ENCODE data around the gene ATIC. TPM values are rescaled to one million over a fixed set of nuclear protein-coding genes. Genes with fewer than 3 reads are reported as not detected.

Gene ATIC
- total RNA-seq, 4 donors from 2014 or later = 29.4 to 42.7 (median 38.6) TPM

DNA sequence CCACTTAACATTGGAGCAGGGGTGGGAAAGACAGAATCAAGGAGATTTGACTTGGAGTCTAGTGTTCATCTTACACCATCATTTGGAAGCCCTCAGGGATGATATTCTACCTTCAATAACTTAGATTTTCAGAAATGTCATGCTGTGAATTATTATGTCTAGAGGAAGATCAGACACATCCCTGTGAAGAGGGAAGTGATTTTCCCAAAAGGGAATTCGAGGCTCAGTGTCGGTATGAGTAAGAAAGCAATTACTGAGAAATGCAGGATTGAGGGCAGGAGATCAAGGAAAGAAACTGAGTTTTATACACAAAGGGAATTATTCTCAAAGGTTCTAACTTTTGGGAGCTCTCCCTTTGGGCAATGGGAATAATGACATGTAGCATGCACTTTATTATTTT lies 25.6 kb upstream of the ATIC start:
- intact Hi-C loops (cut with DNase I) = no loop called here
- TF ChIP-seq POLR2A (IDR thresholded peaks at IDR 0.05) (no peak), CTCF (IDR thresholded peaks at IDR 0.05) (no peak)

DNA sequence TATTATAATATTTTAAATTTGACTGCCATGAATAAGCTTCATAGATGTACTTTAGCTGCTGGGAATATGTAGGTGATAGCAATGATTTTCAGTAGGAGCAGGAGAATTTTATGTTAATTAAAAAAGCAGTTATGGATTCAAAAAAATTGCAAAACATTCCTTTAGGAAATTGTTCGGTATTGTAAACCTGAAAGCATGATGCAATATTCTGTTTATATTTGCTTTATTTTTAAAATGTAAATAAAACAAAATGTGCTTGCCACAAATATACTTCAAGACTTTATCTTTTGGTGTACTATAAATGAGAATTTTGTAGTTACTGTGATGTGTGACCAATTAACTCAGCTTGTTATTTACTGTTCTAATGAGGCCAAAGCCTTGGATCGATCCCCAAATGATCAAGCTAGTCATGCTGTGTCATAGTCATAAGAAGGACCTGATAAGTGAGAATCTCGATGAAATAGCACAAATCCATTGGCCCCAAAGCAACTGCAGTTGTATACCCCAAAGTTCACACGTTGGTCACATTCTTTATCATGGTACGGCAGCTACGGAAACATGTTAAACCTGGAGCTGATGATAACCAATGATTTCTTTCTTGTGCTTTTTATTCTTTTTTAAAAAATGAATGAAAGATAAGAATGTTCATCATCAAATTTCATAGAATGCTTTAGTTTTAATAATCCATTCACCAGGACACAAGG lies 23.6 kb upstream of the ATIC start:
- 77 to 89% methylated on average over 6 of the region's 6 CpGs for WGBS, 2 donors
- H3K27me3 ChIP-seq = no peaks in the 10 kb centered on the region
- TF ChIP-seq CTCF (IDR thresholded peaks at IDR 0.05) = no peak
- no peak for TF ChIP-seq POLR2A (IDR thresholded peaks at IDR 0.05)
- no peak overlapping the region for H3K4me3 ChIP-seq
- H3K9me3 ChIP-seq = no peaks in the 10 kb centered on the region
- no peak overlapping the region for H3K27ac ChIP-seq
- no peaks in the 10 kb centered on the region for H3K36me3 ChIP-seq
- no peak for DNase-seq
- intact Hi-C loops (cut with DNase I) = no loop called here
- H3K4me1 ChIP-seq = no peaks in the 10 kb centered on the region

More for the DNA sequence above, 25.6 kb upstream of the ATIC start:
- no peak overlapping the region for H3K4me3 ChIP-seq
- H3K9me3 ChIP-seq = no peaks in the 10 kb centered on the region
- 71 to 81% methylated on average over 2 of the region's 2 CpGs for WGBS, 2 donors
- H3K27ac ChIP-seq = no peak overlapping the region
- no peaks in the 10 kb centered on the region for H3K27me3 ChIP-seq
- no peaks in the 10 kb centered on the region for H3K4me1 ChIP-seq
- H3K36me3 ChIP-seq = no peaks in the 10 kb centered on the region
- DNase-seq = no peak

GRCh38 chr2:215290980-215291599 lies 20.8 kb upstream of the ATIC start:
- Histone ChIP-seq H3K27me3 (no peaks in the 10 kb centered on the region), H3K4me1 (peaks cover 0 to 14% (median 0%) of the 10 kb centered on the region in 3 donors), H3K4me3 (no peak overlapping the region), H3K36me3 (no peaks in the 10 kb centered on the region), H3K9me3 (no peaks in the 10 kb centered on the region), H3K27ac (no peak overlapping the region)
- WGBS, 2 donors = 71 to 92% methylated on average over 3 of the region's 3 CpGs
- TF ChIP-seq CTCF (IDR thresholded peaks at IDR 0.05) = no peak
- no peak for TF ChIP-seq POLR2A (IDR thresholded peaks at IDR 0.05)
- no peak for DNase-seq
- intact Hi-C loops (cut with DNase I) = no loop called here

- TF ChIP-seq POLR2A (IDR thresholded peaks at IDR 0.05) = no peak
- TF ChIP-seq CTCF (IDR thresholded peaks at IDR 0.05) = no peak
- H3K9me3 ChIP-seq = no peaks in the 10 kb centered on the region
- no peak for DNase-seq
- peaks cover 0 to 14% (median 0%) of the 10 kb centered on the region in 3 donors for H3K4me1 ChIP-seq
- H3K36me3 ChIP-seq = no peaks in the 10 kb centered on the region
- no peak overlapping the region for H3K4me3 ChIP-seq
- 80 to 86% methylated on average over 2 to 4 of the region's 4 CpGs for WGBS, 2 donors
- no peaks in the 10 kb centered on the region for H3K27me3 ChIP-seq
- H3K27ac ChIP-seq = no peak overlapping the region
- intact Hi-C loops (cut with DNase I) = no loop called here
Observed at GRCh38 chr2:215293879-215294278, 18.0 kb upstream of the ATIC start.

DNA sequence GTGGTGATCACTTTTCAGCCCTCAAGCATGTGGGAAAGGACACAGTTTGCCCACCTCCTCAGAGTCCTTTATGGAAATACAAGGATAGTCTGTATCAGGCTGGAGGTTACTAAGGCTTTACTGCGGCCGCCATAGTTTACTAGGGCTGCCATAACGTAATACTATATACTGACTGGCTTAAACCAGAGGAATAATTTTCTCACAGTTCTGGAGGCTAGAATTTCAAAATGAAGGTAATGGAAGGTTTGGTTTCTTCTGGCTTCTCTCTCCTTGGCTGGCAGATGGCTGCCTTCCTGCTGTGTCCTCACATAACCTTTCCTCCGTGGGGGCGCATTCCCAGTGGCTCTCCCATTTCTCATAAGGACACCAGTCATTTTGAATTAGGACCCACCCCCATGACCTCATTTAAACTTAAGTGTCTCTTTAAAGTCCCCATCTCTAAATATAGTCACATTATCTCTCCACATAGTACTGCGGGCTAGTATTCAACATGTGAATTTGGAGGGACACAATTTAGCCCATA lies 12.5 kb upstream of the ATIC start:
- intact Hi-C loops (cut with DNase I) = no loop called here
- TF ChIP-seq POLR2A (IDR thresholded peaks at IDR 0.05) (no peak), CTCF (IDR thresholded peaks at IDR 0.05) (no peak)
- peaks cover 0 to 12% (median 0%) of the 10 kb centered on the region in 3 donors for H3K9me3 ChIP-seq
- no peak for DNase-seq
- H3K4me3 ChIP-seq = no peak overlapping the region
- no peak overlapping the region for H3K27ac ChIP-seq
- H3K36me3 ChIP-seq = no peaks in the 10 kb centered on the region
- H3K4me1 ChIP-seq = peaks cover 0 to 7% (median 0%) of the 10 kb centered on the region in 3 donors
- 85% methylated on average over 6 of the region's 6 CpGs for WGBS, 2 donors
- no peaks in the 10 kb centered on the region for H3K27me3 ChIP-seq
